ENCODE data around the gene SHKBP1.
"Not testable (repeated sequence)": the region's sequence is repeated elsewhere in the genome, so short reads cannot be mapped to it uniquely, and the experiment has no call there.

GRCh38 chr19:40546153-40546841, 30.4 kb upstream of the SHKBP1 start:
- TF ChIP-seq CSDC2 (CRISPR knock-in tag; IDR thresholded peaks at IDR 0.05); ZNF70 (CRISPR knock-in tag; IDR thresholded peaks at IDR 0.05); ISL1 (CRISPR knock-in tag; IDR thresholded peaks at IDR 0.05); TOX (CRISPR knock-in tag; IDR thresholded peaks at IDR 0.05; ENCODE audit: borderline replicate concordance); ZFP30 (CRISPR knock-in tag; IDR thresholded peaks at IDR 0.05); ARNTL (CRISPR knock-in tag; IDR thresholded peaks at IDR 0.05; ENCODE audit: borderline replicate concordance, low read depth); CREB5 (CRISPR knock-in tag; IDR thresholded peaks at IDR 0.05; ENCODE audit: low read depth); OSR1 (CRISPR knock-in tag; IDR thresholded peaks at IDR 0.05); TCF4 (CRISPR knock-in tag; IDR thresholded peaks at IDR 0.05; ENCODE audit: borderline replicate concordance); RARB (CRISPR knock-in tag; IDR thresholded peaks at IDR 0.05): not testable (repeated sequence)

Measured in SK-N-SH treated with all-trans-retinoic acid at 6 μM for 48 hours (cell line).